Stimulated activated naive CD8-positive, alpha-beta T cell treated with anti-CD3 and anti-CD28 coated beads, Interleukin-15, Interleukin-2, amounts not matched to agents 100 U/mL and 50 U/mL, for 24 hours (primary cell): Measurements from ENCODE around the gene KIAA1614.
"Not testable (repeated sequence)": the region's sequence is repeated elsewhere in the genome, so short reads cannot be mapped to it uniquely, and the experiment has no call there.

ENCODE experiments used
- ATAC-seq: fragments of 150-1000 bp; cut with Tn5 transposase; one replicate; pipeline ENCODE4 v1.10.0; 2021
- DNase-seq: peaks from one replicate; pipeline ENCODE4 v3.0.0; 2021

Gene KIAA1614

GRCh38 chr1:180946056-180946455 is 33.4 kb downstream of the KIAA1614 start:
- DNase-seq (no peak), ATAC-seq (no peak)

DNA sequence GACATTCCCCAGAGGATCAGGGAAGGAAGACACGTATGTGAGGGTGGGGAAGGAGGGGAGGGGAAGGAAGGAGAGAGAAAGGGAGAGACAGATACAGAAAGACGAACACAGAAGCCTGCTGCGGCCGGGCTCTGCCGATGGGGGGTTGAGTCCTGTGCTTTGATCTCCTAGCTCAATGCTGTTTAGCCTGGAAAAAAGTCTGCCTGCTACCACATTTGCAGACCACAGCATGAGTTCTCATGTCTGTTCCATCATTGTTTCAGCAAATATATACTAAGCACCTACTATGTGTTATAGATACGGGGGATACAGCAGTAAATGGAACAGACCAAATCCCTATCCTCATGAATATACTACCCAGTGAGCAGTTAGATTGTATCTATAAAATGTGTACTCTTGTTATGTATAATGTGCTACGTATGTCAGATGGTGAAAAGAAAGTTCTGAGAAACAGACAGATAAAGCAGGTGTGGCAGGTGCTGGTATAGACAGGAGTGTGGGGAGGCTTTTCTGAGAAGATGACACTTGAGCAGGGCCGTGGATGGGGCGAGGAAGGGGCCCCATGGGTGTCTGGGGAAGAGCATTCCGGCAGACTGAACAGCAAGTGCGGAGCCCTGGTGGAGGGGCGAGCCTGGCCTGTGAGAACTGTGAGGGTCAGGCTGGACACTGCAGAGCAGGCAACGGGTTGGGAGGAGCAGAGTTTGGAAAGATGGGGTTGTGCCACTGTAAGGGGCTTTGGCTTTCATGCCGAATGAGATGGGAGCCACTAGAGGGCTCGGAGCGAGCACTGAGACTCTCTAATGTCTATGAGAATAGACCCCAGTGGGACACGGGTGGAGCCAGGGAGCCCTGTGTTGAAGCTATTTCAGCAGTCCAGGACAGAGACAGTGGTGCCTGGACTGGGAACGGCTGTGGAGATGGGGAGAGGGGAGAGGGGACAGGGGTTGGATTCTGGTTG is 34.1 kb downstream of the KIAA1614 start:
- no peak for DNase-seq

GRCh38 chr1:180947499-180947885 is 34.8 kb downstream of the KIAA1614 start:
- no peak for ATAC-seq
- no peak for DNase-seq

More for the DNA sequence above, 34.1 kb downstream of the KIAA1614 start:
- ATAC-seq, result no peak

GRCh38 chr1:180947901-180948640 is 35.4 kb downstream of the KIAA1614 start:
- ATAC-seq, result no peak
- DNase-seq, result no peak

GRCh38 chr1:180948641-180949615 is 36.2 kb downstream of the KIAA1614 start:
- ATAC-seq (no peak), DNase-seq (no peak)

DNA sequence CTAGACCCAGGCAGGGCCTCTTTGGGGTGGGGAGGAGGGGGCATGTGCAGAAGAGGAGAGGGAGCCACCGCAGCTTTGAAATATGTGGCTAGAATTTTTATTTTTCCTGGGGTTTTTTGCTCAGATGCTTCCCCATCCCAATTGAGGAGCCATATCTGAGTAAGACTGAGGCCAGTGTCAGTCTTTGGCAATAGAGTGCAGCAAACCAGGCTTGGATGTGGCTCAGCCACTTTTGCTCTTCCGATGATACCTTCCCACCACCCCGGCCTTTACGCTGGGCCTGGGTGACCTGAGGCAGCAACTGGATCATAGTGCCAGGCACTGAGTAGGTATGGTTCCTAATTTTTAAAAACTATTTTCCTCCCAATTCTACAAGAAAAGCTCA is 36.9 kb downstream of the KIAA1614 start:
- DNase-seq (no peak), ATAC-seq (no peak)

- DNase-seq, result no peak
Measured at GRCh38 chr1:180950321-180950720, 37.6 kb downstream of the KIAA1614 start.

GRCh38 chr1:180951186-180951745 is 38.6 kb downstream of the KIAA1614 start:
- DNase-seq (no peak), ATAC-seq (no peak)

More at GRCh38 chr1:180950321-180950720, 37.6 kb downstream of the KIAA1614 start:
- no peak for ATAC-seq

DNA sequence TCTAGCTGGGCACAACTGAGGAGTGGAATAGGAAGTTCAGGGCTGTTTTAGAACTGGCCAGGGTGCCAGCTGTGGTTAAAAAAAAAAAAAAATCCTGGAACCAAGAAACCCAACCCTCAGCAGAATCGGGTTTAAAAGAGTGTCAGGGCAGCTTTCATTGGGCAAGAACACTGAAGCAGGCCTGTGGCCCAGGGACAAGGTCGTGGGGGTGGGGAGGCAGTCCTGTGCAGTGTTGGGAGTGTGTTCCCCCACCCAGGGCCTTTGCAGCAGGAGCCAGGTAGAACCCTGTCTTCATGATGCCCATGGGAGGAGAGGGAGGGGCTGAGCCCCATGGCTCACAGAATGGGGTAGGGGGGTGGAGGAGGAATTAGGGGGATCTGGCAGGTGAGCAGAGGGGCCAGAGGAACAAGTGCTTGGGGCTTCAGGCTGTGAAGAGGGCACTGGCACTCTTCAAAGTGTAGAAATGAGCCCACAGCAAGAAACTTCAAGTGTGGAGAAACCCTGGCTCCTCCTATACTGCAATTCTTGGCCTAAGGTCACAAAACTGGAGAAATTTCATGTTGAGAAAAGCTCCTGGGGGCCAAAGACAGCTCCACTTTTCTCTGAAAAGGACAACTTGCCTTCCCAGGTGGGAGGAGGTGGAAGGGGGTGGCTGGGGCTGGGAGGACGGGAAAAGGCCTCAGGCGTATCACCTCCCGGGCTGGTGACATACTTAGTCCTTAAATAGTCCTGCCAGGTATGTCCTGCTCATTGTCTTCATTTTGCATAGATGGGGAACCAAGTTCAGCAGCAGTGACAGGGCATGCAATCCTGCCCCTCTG is 39.3 kb downstream of the KIAA1614 start:
- ATAC-seq, result no peak
- no peak for DNase-seq

GRCh38 chr1:180952657-180953013 is 39.9 kb downstream of the KIAA1614 start:
- DNase-seq, result no peak
- no peak for ATAC-seq

- ATAC-seq (no peak), DNase-seq (peak; percentile 41)
Measured at GRCh38 chr1:180953291-180954004, 40.8 kb downstream of the KIAA1614 start.

DNA sequence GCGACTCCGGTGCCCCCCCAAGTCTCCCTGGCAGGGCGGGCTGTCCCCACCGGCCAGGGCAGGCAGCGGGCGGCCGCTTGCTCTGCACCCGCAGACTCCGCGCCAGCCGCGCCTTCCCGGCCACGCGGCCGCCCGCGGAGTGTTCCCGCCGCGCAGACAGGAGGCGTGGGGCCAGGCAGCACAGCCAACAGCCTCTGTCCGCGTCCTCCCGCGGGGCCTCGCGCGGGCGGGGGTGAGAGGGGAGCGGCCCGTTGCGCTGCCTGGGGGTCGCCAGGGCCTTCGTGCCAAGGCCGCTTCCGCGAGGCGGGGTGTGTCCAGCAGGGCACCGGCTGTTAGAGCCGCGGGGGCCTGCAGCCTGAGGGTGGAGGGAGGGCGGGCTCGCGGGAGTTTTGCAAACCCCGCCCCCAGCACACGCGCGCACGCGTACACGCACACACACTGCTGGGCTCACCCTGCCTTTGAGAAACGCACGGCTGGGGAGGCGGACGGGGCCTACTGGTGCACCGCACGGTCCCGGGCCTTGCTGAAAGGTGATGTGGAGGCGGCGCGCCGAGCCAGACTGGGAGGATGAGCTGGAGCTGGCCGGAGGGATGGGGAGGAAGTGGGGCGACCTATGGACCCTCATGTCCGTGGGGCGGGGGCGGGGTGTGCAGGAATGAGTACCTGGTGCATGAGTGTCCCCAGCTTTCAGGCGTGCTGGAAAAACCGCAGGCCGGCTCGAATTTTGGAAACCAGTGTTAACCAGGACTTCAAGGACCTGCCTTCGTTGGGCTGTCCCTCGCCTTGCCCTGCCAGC is 41.5 kb downstream of the KIAA1614 start:
- DNase-seq (peak; percentile 71), ATAC-seq (peak; percentile 72)

GRCh38 chr1:180954801-180955165 is 42.1 kb downstream of the KIAA1614 start:
- ATAC-seq, result no peak

GRCh38 chr1:180956028-180956640 is 43.4 kb downstream of the KIAA1614 start:
- DNase-seq (no peak), ATAC-seq (no peak)

More at GRCh38 chr1:180954801-180955165, 42.1 kb downstream of the KIAA1614 start:
- DNase-seq, result no peak

GRCh38 chr1:180959620-180960019 is 46.9 kb downstream of the KIAA1614 start:
- ATAC-seq, result not testable (repeated sequence)

DNA sequence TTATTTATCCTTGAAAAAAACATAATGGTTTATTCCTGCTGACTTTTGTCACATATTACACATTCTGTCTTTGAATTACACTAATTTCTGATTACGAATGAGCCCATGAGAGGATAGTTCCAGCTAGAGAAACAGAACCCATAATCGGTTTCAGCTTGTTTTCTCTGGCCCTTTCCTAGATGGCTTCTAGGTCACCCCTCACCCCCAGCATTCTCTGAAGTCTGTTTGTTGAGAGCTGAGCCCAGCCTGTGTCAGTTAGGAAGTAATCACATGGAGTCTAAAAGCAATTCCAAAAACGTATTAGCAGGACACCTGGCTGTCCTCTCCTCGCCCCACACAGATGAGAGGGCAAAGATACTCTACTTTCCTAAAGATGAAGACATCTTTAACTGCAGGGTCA is 48.9 kb downstream of the KIAA1614 start:
- no peak for DNase-seq
- no peak for ATAC-seq

More at GRCh38 chr1:180959620-180960019, 46.9 kb downstream of the KIAA1614 start:
- not testable (repeated sequence) for DNase-seq

DNA sequence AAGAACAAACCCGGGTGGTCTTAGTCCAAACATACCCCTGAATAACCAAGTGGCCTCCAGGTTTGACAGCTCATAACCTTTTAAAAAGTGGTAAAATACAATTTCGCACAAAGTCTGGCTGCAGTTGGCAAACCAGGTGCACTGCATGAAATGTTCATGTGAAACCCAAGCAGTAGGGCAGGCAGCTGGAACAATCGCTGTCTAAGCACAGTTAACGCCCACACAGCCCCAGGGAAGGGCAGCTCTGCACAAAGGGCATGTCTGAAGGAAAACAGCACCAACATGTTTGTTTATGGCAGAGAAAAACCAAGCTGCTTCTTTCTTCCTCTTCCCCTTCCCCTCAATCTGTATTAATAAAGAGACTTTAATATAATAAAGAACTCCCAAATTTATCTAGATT is 49.5 kb downstream of the KIAA1614 start:
- ATAC-seq (no peak), DNase-seq (no peak)

DNA sequence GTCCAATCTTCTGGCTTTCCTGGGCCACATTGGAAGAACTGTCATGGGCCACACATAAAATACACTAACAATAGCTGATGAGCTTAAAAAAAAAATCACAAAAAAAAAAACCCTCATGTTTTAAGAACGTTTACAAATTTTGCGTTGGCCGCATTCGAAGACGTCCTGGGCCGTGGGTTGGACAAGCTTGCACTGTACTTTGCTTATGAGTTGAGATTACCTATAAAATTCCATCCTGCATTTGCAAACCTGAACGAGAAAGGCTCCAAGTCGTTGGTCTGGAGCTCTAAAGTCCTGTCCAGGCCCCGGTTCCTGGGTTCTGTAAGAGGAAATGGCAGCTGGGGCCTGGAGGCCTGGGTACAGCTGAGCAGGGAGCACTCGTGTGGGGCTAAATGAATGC is 51.4 kb downstream of the KIAA1614 start:
- ATAC-seq (no peak), DNase-seq (no peak)

DNA sequence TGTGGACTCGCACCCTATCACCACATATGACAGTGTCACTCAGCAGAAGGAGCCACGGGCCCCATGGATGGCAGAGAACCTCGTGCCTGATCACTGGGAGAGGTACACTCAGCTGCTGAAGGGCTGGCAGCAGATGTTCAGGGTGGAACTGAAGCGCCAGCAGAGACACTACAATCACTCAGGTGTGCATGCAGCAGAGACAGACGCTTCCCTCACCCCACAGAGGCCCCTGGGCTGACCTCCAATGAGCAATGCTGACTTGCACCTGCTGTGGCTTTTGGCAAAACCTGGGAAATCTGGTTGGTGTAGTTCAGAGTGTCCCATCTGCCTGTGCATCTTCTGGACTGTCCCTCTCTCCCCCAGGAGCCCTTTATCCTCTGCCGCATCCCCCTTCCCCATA is 51.9 kb downstream of the KIAA1614 start:
- DNase-seq, result no peak
- ATAC-seq, result no peak
